Stimulated activated CD8-positive, alpha-beta memory T cell treated with anti-CD3 and anti-CD28 coated beads, Interleukin-4, amount 100 ng/mL, for 1 hour (primary cell): ENCODE results near the gene OR6V1.

ENCODE experiments used
- DNase-seq, 2 donors: peaks; one replicate each; pipeline ENCODE4 v3.0.0-alpha.2; 2020; ENCODE audit warnings: low read depth in 2 of 2, low spot score in 1 of 2

The OR6V1 gene

GRCh38 chr7:143052041-143052440 is at the start of gene OR6V1:
Gene OR6V1, plus strand, starts transcription at chr7:143052341. Its CDS starts 0 bp downstream, at chr7:143052341.
- no peak for DNase-seq

- no peak for DNase-seq
These were observed 49.2 kb upstream of the OR6V1 start for GRCh38 chr7:143002898-143003297.

GRCh38 chr7:143003393-143004051 is 48.6 kb upstream of the OR6V1 start:
- DNase-seq: peak in 1 of 2 donors; percentile 7

GRCh38 chr7:143005632-143006260 is 46.4 kb upstream of the OR6V1 start:
- DNase-seq: no peak

- DNase-seq: peak; percentile 64 to 66
These were observed 43.9 kb upstream of the OR6V1 start for GRCh38 chr7:143008007-143008901.

GRCh38 chr7:143012001-143012400 is 40.1 kb upstream of the OR6V1 start:
- DNase-seq: no peak

- no peak for DNase-seq
These were observed 39.7 kb upstream of the OR6V1 start for GRCh38 chr7:143012409-143012808.

- DNase-seq: no peak
These were observed 38.7 kb upstream of the OR6V1 start for GRCh38 chr7:143013473-143013872.

GRCh38 chr7:143013893-143014292 is 38.2 kb upstream of the OR6V1 start:
- no peak for DNase-seq

GRCh38 chr7:143015084-143015483 is 37.1 kb upstream of the OR6V1 start:
- no peak for DNase-seq

- DNase-seq: no peak
These were observed 36.1 kb upstream of the OR6V1 start for GRCh38 chr7:143015926-143016490.

- no peak for DNase-seq
These were observed 35.1 kb upstream of the OR6V1 start for GRCh38 chr7:143016996-143017395.

- no peak for DNase-seq
These were observed 33.2 kb upstream of the OR6V1 start for GRCh38 chr7:143018931-143019330.

- DNase-seq: no peak
These were observed 29.1 kb upstream of the OR6V1 start for GRCh38 chr7:143023047-143023446.

GRCh38 chr7:143025371-143025770 is 26.8 kb upstream of the OR6V1 start:
- no peak for DNase-seq

- no peak for DNase-seq
These were observed 25.1 kb upstream of the OR6V1 start, which contains the start of gene OR9A2 for GRCh38 chr7:143027032-143027431. Gene OR9A2, minus strand, starts transcription at chr7:143027132. Its CDS starts 0 bp downstream, at chr7:143027132.

GRCh38 chr7:143027683-143028082 is 24.5 kb upstream of the OR6V1 start:
- no peak for DNase-seq

- DNase-seq: no peak
These were observed 13.5 kb upstream of the OR6V1 start for GRCh38 chr7:143038635-143039034.

- no peak for DNase-seq
These were observed 11.9 kb upstream of the OR6V1 start for GRCh38 chr7:143040209-143040715.

GRCh38 chr7:143041346-143041745 is 10.8 kb upstream of the OR6V1 start:
- DNase-seq: no peak

GRCh38 chr7:143042159-143042789 is 9.9 kb upstream of the OR6V1 start:
- DNase-seq: no peak
